ENCODE results near the gene CAMKMT.

GRCh38 chr2:44392338-44392943 is 30.7 kb downstream of the CAMKMT start:
- TF ChIP-seq SMAD3 (CRISPR knock-in tag; conservative IDR thresholded peaks at IDR 0.05) (no peak), CREB1 (IDR thresholded peaks at IDR 0.05) (no peak), CREB1 (CRISPR knock-in tag; IDR thresholded peaks at IDR 0.05) (no peak), EZH2 (IDR thresholded peaks at IDR 0.05; ENCODE audit: borderline replicate concordance, low read depth, low read length) (no peak), POLR2AphosphoS5 (IDR thresholded peaks at IDR 0.05; ENCODE audit: control insufficient read depth, insufficient read depth, low read depth, low read length) (no peak), JUN (IDR thresholded peaks at IDR 0.05; ENCODE audit: borderline replicate concordance, low read depth, low read length) (no peak), JUN (CRISPR knock-in tag; IDR thresholded peaks at IDR 0.05; ENCODE audit: borderline replicate concordance) (no peak), JUND (IDR thresholded peaks at IDR 0.05; ENCODE audit: borderline replicate concordance, low read depth, low read length) (no peak), JUND (tag; IDR thresholded peaks at IDR 0.05; ENCODE audit: borderline replicate concordance, low read depth, low read length) (no peak), ESRRA (IDR thresholded peaks at IDR 0.05; ENCODE audit: borderline replicate concordance, low read depth) (no peak), RNF2 (IDR thresholded peaks at IDR 0.05) (no peak), POLR2A (conservative IDR thresholded peaks at IDR 0.05) (no peak), RAD21 (CRISPR knock-in tag; conservative IDR thresholded peaks at IDR 0.05 in 1 of 2, IDR thresholded peaks at IDR 0.05 in 1 of 2) (peak; percentile 34 to 52), USF1 (CRISPR knock-in tag; IDR thresholded peaks at IDR 0.05) (no peak), RFX5 (IDR thresholded peaks at IDR 0.05; ENCODE audit: low read depth, low read length) (no peak)
- TF ChIP-seq, protein P1, sequence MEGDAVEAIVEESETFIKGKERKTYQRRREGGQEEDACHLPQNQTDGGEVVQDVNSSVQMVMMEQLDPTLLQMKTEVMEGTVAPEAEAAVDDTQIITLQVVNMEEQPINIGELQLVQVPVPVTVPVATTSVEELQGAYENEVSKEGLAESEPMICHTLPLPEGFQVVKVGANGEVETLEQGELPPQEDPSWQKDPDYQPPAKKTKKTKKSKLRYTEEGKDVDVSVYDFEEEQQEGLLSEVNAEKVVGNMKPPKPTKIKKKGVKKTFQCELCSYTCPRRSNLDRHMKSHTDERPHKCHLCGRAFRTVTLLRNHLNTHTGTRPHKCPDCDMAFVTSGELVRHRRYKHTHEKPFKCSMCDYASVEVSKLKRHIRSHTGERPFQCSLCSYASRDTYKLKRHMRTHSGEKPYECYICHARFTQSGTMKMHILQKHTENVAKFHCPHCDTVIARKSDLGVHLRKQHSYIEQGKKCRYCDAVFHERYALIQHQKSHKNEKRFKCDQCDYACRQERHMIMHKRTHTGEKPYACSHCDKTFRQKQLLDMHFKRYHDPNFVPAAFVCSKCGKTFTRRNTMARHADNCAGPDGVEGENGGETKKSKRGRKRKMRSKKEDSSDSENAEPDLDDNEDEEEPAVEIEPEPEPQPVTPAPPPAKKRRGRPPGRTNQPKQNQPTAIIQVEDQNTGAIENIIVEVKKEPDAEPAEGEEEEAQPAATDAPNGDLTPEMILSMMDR (IDR thresholded peaks at IDR 0.05 in 2 of 3, conservative IDR thresholded peaks at IDR 0.05 in 1 of 3; ENCODE audit: insufficient read depth in 2 of 3, low read depth in 1 of 3, low read length in 3 of 3) = peak in 2 of 3 experiments; percentile 63 to 71; a peak in 4 of 6 replicates
- TF ChIP-seq, protein P2, sequence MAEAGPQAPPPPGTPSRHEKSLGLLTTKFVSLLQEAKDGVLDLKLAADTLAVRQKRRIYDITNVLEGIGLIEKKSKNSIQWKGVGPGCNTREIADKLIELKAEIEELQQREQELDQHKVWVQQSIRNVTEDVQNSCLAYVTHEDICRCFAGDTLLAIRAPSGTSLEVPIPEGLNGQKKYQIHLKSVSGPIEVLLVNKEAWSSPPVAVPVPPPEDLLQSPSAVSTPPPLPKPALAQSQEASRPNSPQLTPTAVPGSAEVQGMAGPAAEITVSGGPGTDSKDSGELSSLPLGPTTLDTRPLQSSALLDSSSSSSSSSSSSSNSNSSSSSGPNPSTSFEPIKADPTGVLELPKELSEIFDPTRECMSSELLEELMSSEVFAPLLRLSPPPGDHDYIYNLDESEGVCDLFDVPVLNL (CRISPR knock-in tag; IDR thresholded peaks at IDR 0.05; ENCODE audit: low read depth) = no peak
